Left lobe of liver (tissue), 2 donors: ENCODE results near the gene NDUFA1. TPM values are rescaled to one million over a fixed set of nuclear protein-coding genes. Genes with fewer than 3 reads are reported as not detected.
"Not testable (repeated sequence)": the region's sequence is repeated elsewhere in the genome, so short reads cannot be mapped to it uniquely, and the experiment has no call there.

ENCODE experiments used
- ATAC-seq: fragments of 200-7000 bp; cut with Tn5 transposase; one replicate; pipeline ENCODE4 v1.9.1; 2020; ENCODE audit warnings: mild to moderate bottlenecking, moderate library complexity
- DNase-seq: peaks from one replicate; pipeline ENCODE4 v3.0.0-alpha.2; 2020; ENCODE audit warnings: low spot score
- total RNA-seq: library from RNA; stranded (reverse); gene quantifications from one replicate; pipeline ENCODE4 v1.2.1, GENCODE V29; 2021
- donor health status: DM: no; HTN: no; CAD: no; lungs with moderate emphysema.
- donor health status: DM: no; HTN: yes; CAD: no.

The NDUFA1 gene
- total RNA-seq, 1 donor from 2014 or later = 62.6 TPM

DNA sequence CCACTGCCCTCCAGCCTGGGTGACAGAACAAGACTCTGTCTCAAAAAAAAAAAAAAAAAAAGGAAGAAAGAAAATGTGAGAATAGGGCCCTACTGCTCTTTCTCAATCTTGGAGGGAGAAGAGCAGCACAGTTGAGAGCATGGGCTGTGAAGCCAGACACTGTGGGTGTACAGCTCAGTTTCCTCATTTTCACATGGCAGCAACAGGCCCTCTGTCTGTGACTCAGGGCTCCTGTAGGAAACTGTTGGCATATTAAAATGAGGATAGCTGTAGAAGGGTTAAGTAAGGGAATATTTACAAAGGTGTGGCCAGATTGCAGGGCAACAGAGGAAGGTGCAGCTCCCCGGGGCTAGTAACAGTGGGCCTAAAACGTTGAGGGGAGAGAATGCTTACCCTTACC lies 27.5 kb downstream of the NDUFA1 start:
- no peak for DNase-seq
- ATAC-seq = no peak

DNA sequence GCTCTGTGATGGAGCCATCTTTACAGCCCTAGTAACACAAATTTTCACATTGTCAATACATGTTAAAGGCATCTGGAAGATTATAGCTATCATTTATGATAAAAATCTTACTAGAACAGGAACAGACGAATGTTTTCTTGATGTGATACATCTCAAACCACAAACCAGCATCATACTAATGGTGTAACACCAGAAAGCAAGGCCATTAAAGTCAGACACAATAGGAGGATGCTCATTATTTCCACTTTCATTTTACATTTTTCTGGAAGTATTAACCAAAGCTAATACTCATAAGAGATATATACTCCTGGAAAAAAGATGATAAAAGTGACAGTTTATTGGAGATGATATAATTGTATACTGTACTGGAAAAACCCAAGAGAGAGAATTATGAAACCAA lies 29.3 kb downstream of the NDUFA1 start:
- DNase-seq = no peak
- ATAC-seq = no peak

DNA sequence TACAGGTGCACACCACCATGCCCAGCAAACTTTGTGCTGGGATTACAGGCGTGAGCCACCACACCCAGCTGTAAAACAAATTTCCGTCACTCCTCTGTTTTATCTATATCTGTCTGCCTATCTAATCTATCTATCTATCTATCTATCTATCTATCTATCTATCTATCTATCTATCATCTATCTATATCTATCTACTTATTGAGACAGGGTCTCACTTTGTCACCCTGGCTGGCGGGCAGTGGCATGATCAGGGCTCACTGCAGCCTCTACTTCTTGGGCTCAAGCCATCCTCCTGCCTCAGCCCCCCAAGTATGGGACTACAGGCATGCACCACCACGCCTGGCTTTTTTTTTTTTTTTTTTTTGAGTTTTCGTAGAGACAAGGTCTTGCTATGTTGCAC lies 44.7 kb downstream of the NDUFA1 start:
- DNase-seq = no peak
- ATAC-seq = no peak

DNA sequence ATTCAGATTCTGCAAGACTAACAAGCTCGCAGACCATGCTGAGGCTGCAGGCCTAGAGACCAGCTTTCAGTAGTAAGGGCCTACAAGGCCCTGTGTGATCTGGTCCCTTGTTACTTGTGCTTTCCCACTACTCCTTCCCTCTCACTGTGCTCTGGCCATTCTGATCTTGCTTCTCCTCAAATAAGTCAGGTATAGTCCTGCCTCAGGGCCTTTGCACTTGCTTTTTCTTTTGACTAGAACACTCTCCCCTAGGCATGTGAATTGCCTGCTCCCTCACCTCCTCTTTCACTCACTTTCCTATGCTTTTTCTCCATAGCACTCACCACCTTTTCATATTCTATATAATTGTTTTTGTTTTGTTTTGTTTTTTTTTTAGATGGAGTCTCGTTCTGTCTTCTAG lies 46.2 kb downstream of the NDUFA1 start:
- DNase-seq (no peak), ATAC-seq (no peak)

DNA sequence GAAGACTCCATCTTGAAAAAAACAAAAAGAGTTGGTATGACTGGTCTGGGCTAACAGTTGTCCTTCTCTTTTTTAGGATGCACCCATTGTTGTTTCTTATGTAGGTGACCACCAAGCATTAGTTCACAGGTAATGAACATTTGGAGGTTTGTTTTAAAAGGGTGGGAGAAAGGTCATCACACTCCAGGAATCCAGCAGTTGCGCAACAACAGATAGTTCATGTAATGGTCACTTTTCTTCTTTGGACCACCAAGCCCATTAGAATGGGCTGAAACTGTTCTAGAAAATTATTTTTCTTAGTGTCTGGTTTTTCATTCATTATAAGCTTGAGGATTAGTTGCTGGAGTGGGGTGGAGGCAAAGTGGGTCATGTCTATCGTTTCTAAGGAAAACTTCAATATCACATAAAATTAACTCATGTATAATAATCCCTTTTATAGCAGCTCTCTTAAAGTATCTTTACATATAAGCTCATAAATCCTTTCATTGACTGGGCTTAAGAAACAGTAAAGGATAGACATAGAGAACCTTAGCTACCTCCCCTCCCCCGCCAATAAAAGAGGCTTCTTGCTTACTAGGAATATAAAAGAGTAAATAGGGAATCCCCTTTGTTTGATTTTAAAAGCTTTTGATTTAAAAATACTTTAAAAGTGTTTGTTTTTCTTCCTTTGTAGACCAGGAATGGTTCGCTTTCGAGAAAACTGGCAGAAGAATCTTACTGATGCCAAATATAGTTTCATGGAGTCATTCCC lies 48.4 kb downstream of the NDUFA1 start:
- ATAC-seq (no peak), DNase-seq (no peak)

DNA sequence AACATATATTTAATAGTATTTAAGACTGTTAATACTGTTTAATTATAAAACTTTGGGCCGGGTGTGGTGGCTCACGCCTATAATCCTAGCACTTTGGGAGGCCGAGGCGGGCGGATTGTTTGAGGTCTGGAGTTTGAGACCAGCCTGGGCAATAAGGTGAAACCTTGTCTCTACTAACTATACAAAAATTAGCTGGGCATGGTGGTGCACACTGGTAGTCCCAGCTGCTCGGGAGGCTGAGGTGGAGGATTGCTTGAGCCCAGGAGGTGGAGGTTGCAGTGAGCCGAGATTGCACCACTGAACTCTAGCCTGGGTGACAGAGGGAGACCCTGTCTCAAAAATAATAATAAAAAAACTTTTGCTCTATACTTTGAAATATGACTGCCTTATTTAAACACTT lies 50.8 kb downstream of the NDUFA1 start:
- DNase-seq, ATAC-seq: not testable (repeated sequence)

Other genes with a start within 250 kb of the NDUFA1 start
- gene SEPTIN6, start 178.7 kb upstream of the NDUFA1 start, total RNA-seq = 13.7 TPM
- 0.45 TPM for gene SOWAHD, start 113.2 kb upstream of the NDUFA1 start, total RNA-seq
- 513 TPM for gene RPL39, start 80.2 kb upstream of the NDUFA1 start, total RNA-seq
- 2.9 TPM for gene UPF3B, start 18.9 kb upstream of the NDUFA1 start, total RNA-seq
- gene RNF113A, start 99 bp upstream of the NDUFA1 start, total RNA-seq = 6.7 TPM
- not detected for gene AKAP14, start 24.1 kb downstream of the NDUFA1 start, total RNA-seq
- gene NKAP, start 71.9 kb downstream of the NDUFA1 start, total RNA-seq = 3.4 TPM
- 0.10 TPM for gene RHOXF2B, start 205.9 kb downstream of the NDUFA1 start, total RNA-seq
- not detected for gene RHOXF1, start 244.1 kb downstream of the NDUFA1 start, total RNA-seq